HG03280 (cell line): ENCODE data around the gene IL1A.

Experiments used
- ATAC-seq: cut with Tn5 transposase; IDR thresholded peaks from one replicate; pipeline ENCODE4 v1.9.1; 2021; ENCODE audit warnings: mild to moderate bottlenecking, moderate library complexity; ENCODE audit not compliant: unreplicated experiment

IL1A gene

DNA sequence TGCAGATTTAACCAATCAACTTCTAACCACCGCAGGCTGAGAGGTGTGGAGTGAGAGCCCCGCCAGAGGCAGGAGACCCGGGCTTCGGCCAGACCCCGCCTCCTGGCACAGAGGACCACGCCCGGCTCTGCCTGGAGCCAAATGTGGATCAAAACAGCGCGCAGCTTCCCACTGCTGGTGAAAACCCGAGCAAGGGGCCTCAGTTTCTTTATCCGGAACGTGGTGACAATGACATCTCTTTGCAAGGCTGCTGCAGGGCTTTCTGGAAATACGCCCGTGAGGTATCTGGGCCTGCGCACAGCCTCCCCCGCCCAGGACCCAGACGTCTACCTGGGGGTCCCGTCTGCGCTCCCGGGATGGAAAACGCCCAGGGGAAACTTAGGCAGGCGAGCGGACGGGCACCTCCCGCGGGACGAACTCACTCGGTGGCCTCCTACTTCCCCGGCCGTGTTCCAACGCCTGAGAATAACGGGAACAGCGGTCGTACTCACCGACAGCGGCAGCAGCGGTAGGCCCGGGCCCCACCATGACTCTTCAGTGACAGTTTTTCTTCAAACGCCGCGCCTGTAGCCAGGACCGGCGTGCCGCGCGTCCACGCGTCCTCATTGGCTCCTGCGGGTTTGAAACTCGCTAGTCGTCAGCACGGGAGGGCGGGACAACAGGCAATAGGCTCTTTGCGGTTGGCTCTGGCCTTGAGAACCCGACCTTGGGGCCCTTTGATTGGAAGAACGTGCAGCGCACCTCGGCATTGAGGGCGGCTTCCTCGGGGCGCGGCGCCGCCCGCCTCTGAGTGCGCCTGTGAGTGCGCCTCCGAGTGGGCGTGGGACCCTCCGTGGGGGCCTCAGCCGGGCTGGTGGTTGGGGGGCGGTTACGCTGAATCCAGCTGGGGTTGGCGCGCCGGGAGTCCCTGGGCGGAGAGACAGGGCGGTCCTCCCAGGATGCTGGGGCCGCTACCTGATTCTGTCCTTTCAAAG is 19.9 kb downstream of the IL1A start, which contains the start of gene CKAP2L:
TSS of gene CKAP2L (minus strand) at position 539 of the 974 bp plus-strand sequence. CDS start at position 528, 11 bp downstream.
- ATAC-seq, result peak; percentile 98

DNA sequence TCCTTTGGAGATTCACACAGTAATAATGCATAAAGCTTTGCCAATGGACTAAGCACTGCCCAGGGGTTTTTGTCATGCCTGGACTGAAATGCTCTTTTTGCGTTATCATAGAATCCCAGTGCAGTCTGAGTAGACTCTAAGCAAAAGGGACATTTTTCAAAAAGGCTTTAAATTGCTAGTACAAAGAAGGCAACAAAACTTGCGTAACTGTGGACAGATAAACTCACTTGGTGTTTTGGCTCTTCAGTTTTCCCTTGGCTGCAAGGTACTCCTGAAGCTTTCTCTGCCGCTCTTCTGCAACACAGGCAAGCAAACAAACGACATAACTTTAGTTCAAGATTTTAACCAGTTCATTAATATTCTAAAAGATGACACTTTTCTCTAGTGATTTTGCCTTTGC is 22.0 kb downstream of the IL1A start:
- no peak for ATAC-seq

DNA sequence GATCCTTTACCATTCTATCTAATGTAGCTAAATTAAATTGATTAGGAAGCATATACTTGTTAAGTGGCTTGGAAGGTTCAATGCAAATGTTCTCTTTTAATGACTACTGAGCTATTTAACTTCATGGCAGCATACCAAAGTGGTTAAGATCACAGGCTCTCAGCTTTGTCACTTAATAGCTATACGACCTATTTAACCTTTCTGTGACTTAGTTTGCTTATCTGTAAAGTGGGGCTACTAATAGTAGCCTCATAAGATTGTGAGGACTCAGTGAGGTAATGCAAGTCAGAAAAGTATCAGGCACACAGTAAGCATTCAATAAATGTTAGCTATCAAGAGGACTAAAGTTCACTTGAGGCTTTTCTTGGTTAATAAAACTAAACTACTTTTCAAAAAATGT is 24.1 kb downstream of the IL1A start:
- no peak for ATAC-seq

DNA sequence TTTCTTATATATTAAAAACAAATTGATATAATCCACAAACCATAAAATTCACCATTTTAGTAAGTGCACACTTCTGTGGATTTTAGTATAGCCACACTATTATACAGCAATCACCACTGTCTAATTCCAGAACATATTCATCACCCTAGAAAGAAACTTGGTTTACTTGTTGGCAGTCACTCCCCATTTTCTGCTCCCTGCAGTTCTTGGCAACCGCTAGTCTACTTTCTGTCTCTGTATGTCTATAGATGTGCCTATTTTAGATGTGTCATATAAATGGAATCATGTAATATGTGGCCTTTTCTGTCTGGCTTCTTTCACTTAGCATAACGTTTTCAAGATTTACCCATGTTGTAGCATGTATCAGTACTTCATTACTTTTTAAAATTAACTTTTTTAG is 25.6 kb downstream of the IL1A start:
- ATAC-seq, result no peak

DNA sequence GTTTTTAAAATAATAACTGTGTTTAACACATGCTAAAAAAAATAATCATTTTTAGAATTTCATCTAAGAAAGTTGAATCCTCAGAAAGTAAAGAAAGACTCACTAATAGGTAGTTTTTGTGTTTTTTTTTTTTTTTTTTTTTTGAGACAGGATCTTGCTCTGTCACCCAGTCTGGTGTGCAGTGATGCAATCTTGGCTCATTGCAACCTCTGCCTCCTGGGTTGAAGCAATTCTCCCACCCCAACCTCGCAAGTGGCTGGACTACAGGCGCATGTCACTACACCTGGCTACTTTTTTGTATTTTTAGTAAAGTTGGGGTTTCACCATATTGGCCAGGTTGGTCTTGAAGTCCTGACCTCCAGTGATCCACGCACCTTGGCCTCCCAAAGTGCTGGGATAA is 27.0 kb downstream of the IL1A start:
- ATAC-seq, result no peak

DNA sequence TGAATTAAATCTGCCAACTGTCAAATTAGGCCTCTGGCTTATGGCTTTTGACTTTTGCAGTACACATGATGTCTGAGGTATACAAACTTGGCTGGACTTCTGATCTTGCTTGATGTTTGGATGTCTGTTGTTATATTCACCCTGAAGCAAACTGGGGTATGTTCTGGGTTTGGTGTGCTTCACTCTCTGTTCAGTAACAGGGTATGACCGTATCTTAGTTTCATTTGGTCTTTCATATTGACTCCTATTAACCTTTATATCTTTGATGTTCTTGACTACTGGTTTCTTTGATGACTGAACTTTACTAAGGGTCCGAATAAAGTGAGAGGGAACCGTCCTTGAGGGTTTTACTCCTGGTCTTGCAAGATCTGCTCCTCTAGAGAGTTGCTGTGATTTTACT is 28.1 kb downstream of the IL1A start:
- no peak for ATAC-seq

DNA sequence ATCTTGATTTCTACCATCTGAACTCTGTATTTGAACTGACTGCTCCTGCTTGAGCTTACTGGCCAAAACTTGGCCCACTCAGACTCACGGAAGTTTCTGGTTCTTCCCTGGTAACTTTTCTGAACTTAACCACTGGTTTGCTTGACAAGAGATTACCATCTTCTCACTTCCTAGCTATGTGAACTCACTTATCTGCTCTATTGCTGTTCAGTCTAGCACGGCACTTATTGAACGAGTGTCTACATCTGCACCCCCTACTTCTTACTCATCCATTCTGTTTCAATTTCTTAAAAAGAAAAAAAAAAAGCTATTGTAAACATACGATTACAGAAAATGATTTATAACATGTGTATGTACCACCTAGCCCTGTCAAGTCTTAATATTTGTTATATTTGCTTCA is 28.8 kb downstream of the IL1A start:
- no peak for ATAC-seq

DNA sequence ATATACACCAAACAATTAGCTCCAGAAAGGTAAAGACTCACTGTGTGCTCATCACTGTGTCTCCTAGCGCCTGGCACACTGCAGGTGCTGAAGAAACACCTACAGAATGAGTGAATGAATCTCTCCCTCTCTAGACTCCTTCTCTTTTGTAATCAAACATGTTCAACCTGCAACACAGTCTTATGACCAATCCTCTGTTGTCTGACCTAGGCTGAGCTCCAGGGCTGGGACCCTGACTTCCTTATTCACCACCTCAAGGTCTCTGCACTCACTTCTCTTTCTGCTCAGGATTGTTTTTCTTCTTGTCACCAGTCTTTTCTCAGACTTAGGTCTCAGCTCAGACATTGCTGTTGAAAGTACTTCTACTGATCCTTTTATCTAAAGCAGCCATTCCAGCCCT is 29.7 kb downstream of the IL1A start:
- ATAC-seq, result no peak

DNA sequence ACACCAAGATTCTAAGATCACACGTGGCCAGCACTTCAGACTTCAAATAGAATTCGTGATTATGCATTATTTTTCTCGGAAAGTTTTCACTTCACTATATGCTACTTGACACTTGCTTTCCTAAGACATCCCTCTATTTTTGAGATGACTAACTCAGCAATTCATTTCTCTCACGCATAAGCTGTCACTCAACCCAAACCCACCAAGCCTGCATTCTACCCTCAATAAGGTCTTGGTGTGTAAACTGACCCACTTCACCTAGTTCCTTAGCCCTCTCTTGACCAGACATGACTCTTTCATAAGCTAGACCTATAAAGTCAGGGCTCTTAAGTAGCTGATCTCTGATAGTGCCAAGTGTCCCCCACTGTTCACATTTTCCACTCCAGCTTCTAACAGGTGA is 31.6 kb downstream of the IL1A start:
- ATAC-seq, result no peak

DNA sequence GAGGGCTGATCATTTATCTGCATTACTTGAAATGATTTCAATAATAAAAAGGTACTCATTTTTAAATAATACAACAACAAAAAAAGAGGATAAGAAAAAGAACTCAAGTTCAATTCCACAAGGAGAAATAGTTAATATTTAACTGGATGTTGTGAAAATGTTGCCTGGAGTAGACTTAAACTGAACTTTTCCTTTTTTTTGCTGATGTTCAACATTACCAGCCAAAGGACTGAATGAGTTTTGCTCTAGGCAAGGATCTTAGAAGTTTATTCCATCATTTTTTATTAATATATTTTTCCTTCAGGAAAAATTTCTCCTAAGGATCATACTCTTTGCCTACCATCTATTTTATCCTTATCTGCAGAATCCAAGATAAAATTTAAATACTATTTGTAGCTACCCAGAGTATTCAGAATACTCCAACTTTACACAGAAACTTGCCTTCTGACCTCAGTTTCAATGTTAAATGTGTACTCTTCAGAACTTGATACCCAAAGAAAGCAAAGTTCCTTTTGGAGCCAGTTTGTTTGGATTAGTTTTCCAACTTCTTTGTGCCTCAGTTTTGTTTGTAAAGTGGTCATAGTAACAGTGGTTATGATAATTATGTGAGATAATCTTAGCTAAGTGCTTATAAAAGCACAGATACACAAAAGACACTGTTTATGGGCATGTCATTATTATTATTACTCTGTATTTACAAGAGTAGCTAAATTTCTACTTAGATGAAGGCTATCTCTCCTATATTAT is 32.7 kb downstream of the IL1A start:
- ATAC-seq, result no peak

DNA sequence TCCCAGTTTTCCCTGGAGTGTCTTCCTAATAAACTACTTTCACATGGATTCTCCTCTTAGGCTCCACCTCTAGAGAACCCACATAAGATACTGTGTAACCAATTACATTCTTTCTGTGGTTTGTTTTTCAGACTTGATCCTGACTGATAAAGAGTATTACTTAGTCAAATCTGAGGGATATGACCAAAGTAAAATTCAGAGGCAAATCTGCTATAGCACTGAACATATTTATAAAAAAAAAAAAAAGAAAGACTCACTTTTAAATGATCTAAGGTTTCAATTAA is 33.8 kb downstream of the IL1A start:
- ATAC-seq, result no peak

DNA sequence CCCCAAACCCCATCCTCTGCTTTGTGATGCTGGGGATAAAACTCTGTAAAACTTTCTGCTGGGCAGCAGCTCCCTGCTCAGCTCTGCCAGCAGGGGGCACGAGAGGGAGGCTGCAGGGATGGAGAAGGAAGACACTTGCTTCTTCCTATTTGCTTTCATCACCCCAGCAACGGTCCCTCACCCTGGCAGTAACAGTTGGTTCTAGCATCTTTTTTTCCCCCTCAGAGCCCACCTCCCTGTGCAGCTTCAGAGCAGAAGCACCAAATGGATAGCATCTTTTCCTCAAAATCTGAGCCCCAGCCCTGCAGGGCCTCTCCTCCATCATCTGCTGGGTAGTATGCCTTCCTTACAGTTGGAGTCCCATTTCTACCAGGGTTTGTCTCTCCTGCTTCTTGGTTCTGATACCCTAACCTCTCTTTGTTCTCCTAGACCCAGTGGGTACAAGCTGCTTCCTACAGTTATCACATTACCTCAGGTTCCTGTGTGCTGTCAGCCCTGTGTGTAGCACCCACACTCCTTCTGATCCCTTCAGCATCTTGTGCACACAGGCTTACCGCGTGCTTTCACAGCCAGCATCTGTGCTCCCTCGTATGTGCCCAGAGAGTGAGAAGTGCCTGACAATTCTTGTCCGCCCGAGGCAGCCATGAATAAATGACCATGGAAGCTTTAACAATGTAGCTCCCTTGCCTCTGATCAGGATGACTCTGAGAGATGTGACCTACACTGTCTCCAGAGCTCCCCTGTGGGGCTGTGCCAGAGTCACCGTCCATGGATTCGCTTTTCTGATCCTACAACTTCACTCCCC is 34.3 kb downstream of the IL1A start:
- ATAC-seq, result peak; percentile 84

DNA sequence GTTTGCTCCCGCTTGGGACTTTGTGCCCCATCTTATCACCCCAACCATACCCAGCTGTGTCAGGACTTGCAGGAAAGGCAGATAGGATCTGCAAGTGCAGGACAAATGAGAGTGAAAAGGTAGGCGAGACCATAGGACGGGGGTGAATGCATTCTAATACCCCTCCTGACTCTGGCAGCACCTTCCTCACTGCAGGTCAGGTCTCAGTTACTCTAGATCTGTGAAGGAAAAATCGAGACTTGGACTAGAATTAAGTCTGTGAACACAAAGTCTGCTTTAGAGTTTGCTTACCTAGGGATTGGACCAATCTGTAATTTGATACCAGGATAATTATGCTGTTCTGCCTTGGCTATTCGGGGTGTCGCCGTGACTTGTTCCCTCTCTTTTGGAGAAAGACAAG is 43.8 kb downstream of the IL1A start:
- no peak for ATAC-seq

DNA sequence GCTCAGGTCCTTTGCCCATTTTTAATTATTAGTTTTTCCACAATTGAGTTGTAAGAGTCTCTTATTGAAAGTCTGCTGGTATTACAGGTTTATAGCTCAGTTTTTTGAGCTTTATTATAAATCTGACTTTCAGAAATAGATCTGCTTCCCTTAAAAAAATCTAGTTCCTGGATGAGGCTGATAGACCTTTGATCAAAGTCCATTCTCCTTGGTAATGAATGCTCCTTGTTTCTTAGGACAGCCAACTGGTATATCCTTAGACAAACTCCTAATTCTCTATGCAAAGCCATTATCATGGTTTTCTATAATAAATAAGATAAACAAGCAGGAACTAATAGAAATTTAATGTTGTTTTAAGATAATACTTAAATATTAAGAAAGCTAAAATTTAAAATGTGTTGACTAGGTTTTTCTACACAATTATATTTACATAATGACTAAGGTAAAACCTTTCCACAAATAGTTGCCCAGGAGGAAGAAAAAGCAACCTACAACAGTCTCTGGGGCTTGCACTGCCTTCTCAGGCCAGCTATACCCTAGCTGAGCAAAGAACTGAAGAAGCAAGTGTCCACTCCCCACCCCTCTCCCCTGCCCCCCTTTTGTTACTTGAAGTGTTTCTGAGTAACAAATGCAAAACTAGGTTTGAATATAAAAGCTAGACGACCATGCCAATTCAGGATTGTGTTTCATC is 46.6 kb downstream of the IL1A start:
- ATAC-seq, result no peak

DNA sequence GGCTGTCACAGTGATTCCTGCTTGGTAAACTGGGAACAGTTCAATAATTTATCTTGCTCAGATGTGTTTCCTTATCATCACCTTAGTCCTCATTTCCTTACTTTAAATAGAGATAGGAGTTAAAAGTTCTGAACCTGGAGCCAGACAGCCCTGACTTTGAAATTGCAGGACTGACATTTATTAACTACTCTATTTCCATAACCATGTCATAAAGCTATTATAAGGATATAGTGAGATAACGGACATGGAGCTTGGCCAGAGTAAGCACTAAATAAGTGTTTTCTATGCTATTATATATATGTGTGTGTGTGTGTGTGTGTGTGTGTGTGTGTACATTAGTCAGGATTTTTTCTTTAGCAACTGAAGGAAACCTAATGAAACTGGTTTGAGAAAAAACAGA is 50.4 kb downstream of the IL1A start:
- no peak for ATAC-seq

DNA sequence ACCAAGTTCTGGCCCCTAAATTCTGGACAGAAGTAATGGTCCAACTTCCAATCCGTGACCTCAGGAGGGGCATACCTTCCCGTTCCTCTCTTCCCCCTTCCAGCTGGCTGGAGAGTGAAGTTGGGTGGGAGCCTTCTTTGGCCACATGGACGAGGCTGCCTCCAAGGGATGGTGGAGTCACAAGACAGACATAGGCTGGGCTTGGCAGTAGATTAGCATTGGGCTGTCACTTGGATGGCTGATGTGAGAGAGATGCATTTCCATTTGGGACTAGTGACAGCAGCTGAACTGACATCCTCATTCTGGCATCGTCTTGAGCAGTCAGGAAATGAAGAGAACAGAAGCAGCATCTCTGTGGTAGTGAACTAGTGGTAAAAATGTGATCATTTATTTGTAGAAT is 50.8 kb downstream of the IL1A start:
- no peak for ATAC-seq

DNA sequence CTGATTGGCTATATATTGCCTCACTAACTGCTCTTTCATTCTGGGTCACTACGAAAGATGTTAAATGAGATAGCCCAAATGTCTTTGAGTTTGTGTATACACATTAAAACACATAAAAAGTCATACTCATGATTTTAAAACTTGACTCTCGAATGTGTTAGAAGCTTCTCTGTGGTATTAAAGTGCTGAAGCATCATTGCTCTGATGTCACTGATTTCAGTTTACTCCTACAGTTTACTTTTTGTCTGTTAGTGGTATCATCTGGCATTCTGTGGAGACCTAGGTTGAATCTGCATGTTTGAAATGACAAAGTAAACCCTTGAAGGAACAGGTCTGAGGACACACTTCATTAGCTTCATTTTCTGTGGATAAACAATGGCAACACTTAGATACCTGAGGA is 52.8 kb downstream of the IL1A start:
- ATAC-seq, result no peak

DNA sequence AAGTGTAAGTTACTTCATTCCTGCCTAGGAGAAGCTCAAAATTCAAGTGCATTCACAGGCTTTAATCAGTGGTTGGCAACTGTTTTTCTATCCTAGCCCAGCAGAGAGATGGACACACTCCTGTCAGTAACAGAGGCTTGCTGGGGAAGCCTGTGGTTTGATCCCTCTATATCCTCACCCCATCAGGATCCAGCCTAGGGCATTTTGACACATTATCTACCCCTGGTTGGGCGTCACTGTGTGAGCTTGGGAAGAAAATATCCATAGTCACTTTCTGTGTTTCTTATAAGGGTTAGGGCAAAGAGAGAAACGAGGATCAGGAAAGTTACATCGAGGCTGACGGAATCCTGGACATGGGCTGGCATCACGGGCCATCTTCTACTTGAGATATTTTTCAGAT is 53.5 kb downstream of the IL1A start:
- ATAC-seq, result no peak

DNA sequence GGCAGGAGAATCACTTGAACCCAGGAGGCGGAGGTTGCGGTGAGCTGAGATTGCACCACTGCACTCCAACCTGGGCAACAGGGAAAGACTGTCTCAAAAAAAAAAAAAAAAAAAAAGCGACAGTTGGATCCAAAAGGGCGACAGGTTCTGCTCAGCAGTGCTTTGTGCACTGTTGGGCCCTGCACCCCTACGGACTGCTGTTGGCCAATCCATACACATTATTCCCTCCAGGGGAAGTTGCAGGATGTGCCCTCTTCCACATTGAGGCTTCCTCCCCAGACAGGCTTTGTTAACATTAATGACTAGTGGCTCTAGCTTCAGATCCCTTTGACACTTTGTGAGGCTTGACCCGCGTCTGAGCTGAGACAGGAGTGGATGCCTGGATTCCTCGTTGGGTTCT is 54.1 kb downstream of the IL1A start:
- ATAC-seq, result no peak

DNA sequence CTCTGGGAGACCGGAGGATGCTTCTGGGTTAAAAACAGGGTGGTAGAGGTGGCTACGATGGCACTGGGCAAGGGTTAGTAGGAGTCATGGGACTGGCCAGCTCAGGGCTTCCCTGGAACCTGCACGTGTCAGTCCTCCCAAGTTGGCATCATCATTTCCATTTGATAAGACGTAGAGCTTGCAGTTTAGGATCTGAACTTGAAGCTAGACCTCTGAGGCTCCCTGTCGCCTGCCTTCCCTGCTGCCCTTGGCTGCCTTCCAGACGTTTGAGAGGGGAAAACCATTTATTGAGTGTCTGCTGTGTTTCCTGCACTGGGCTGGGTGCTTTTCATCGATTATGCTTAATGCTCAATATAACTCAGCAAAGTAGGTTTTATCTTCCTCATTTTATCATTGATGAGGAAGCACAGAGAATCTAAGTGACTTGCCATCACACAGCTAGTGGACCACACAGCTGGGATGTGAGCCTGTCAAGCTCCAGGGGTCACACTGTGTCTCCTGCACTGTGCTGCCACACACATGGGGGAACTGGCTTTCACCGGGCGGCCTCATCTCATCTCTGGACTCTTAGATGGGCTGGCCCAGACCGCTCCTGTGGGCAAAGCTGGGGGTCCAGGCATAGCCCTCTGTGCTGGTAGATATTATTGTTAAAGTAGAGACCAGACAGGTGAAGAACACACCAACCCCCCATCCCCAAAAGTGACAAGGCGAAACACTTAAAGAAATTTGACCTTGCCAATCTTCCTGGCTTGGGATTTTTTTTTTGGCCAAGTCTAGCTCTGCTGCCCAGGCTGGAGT is 55.7 kb downstream of the IL1A start:
- no peak for ATAC-seq
